ENCODE data around the gene ARMC5. TPM values are rescaled to one million over a fixed set of nuclear protein-coding genes. Genes with fewer than 3 reads are reported as not detected.
"Not testable (repeated sequence)": the region's sequence is repeated elsewhere in the genome, so short reads cannot be mapped to it uniquely, and the experiment has no call there.

The ARMC5 gene
- total RNA-seq, 3 donors from 2014 or later = 8.3 to 9.9 (median 8.5) TPM

- H3K4me3 ChIP-seq = no peak overlapping the region
- ATAC-seq = no peak
- no peak for DNase-seq
- H3K9me3 ChIP-seq = no peaks in the 10 kb centered on the region
- no peak for TF ChIP-seq CTCF (IDR thresholded peaks at IDR 0.05)
- H3K36me3 ChIP-seq (ENCODE audit: low read depth) = no peaks in the 10 kb centered on the region
- H3K4me1 ChIP-seq (ENCODE audit: low read depth) = no peaks in the 10 kb centered on the region
- intact Hi-C loops (cut with DNase I, micrococcal nuclease) = no loop called here
Measured at GRCh38 chr16:31496670-31497069, 37.4 kb downstream of the ARMC5 start.

- intact Hi-C loops (cut with DNase I, micrococcal nuclease) = no loop called here
- TF ChIP-seq CTCF (IDR thresholded peaks at IDR 0.05) = no peak
- no peak overlapping the region for H3K4me3 ChIP-seq
- H3K9me3 ChIP-seq = no peaks in the 10 kb centered on the region
- DNase-seq (no peak), ATAC-seq (no peak)
- H3K4me1 ChIP-seq (ENCODE audit: low read depth) = no peaks in the 10 kb centered on the region
- no peaks in the 10 kb centered on the region for H3K36me3 ChIP-seq (ENCODE audit: low read depth)
Measured at GRCh38 chr16:31498493-31498892, 39.2 kb downstream of the ARMC5 start.

- intact Hi-C loops (cut with DNase I, micrococcal nuclease) = no loop called here
- Histone ChIP-seq H3K36me3 (ENCODE audit: low read depth) (no peaks in the 10 kb centered on the region), H3K4me1 (ENCODE audit: low read depth) (no peaks in the 10 kb centered on the region), H3K4me3 (no peak overlapping the region), H3K9me3 (no peaks in the 10 kb centered on the region)
- no peak for ATAC-seq
- no peak for TF ChIP-seq CTCF (IDR thresholded peaks at IDR 0.05)
- DNase-seq = no peak
Measured at GRCh38 chr16:31499928-31500327, 40.6 kb downstream of the ARMC5 start.

GRCh38 chr16:31501226-31501965, 42.1 kb downstream of the ARMC5 start:
- Histone ChIP-seq H3K36me3 (ENCODE audit: low read depth) (no peaks in the 10 kb centered on the region), H3K4me3 (no peak overlapping the region), H3K9me3 (no peaks in the 10 kb centered on the region), H3K4me1 (ENCODE audit: low read depth) (peaks cover 6% of the 10 kb centered on the region)
- TF ChIP-seq CTCF (IDR thresholded peaks at IDR 0.05) = no peak
- no peak for ATAC-seq
- intact Hi-C loops (cut with DNase I, micrococcal nuclease) = no loop called here
- DNase-seq = no peak

- TF ChIP-seq CTCF (IDR thresholded peaks at IDR 0.05) = no peak
- Histone ChIP-seq H3K4me3 (no peak overlapping the region), H3K4me1 (ENCODE audit: low read depth) (peaks cover 12% of the 10 kb centered on the region), H3K36me3 (ENCODE audit: low read depth) (no peaks in the 10 kb centered on the region), H3K9me3 (no peaks in the 10 kb centered on the region)
- ATAC-seq (no peak), DNase-seq (no peak)
- intact Hi-C loops (cut with DNase I, micrococcal nuclease) = no loop called here
Measured at GRCh38 chr16:31501966-31502348, 42.7 kb downstream of the ARMC5 start.

- no peaks in the 10 kb centered on the region for H3K9me3 ChIP-seq
- H3K4me1 ChIP-seq (ENCODE audit: low read depth) = peaks cover 19% of the 10 kb centered on the region
- no peak for TF ChIP-seq CTCF (IDR thresholded peaks at IDR 0.05)
- DNase-seq = no peak
- intact Hi-C loops (cut with DNase I, micrococcal nuclease) = no loop called here
- no peaks in the 10 kb centered on the region for H3K36me3 ChIP-seq (ENCODE audit: low read depth)
- no peak overlapping the region for H3K4me3 ChIP-seq
- no peak for ATAC-seq
Measured at GRCh38 chr16:31502981-31503380, 43.7 kb downstream of the ARMC5 start.

GRCh38 chr16:31503555-31503954, 44.3 kb downstream of the ARMC5 start:
- H3K36me3 ChIP-seq (ENCODE audit: low read depth); H3K4me3 ChIP-seq; H3K9me3 ChIP-seq; DNase-seq; ATAC-seq; intact Hi-C loops (cut with DNase I, micrococcal nuclease): not testable (repeated sequence)
- peaks cover 19% of the 10 kb centered on the region for H3K4me1 ChIP-seq (ENCODE audit: low read depth)
